GM21717 (cell line): Measurements from ENCODE around the gene TMEM238.
"Not testable (repeated sequence)": the region's sequence is repeated elsewhere in the genome, so short reads cannot be mapped to it uniquely, and the experiment has no call there.

Experiments
- ATAC-seq: cut with Tn5 transposase; IDR thresholded peaks from one replicate; pipeline ENCODE4 v1.9.1; 2021; ENCODE audit warnings: mild to moderate bottlenecking, moderate library complexity; ENCODE audit not compliant: unreplicated experiment

TMEM238 gene

GRCh38 chr19:55402509-55402908, 18.4 kb upstream of the TMEM238 start:
- no peak for ATAC-seq

GRCh38 chr19:55401390-55401789, 17.3 kb upstream of the TMEM238 start:
- ATAC-seq, result not testable (repeated sequence)

GRCh38 chr19:55400281-55401087, 16.4 kb upstream of the TMEM238 start:
- no peak for ATAC-seq

GRCh38 chr19:55398200-55398925, 14.3 kb upstream of the TMEM238 start:
- no peak for ATAC-seq

- no peak for ATAC-seq
Observed at GRCh38 chr19:55392820-55393761, 9.0 kb upstream of the TMEM238 start.

GRCh38 chr19:55391702-55392615, 7.9 kb upstream of the TMEM238 start:
- ATAC-seq, result no peak

GRCh38 chr19:55391191-55391670, 7.1 kb upstream of the TMEM238 start:
- ATAC-seq, result no peak

GRCh38 chr19:55390461-55390880, 6.4 kb upstream of the TMEM238 start:
- no peak for ATAC-seq

GRCh38 chr19:55389386-55390317, 5.6 kb upstream of the TMEM238 start:
- no peak for ATAC-seq

- no peak for ATAC-seq
Observed at GRCh38 chr19:55387736-55388497, 3.8 kb upstream of the TMEM238 start.

GRCh38 chr19:55386493-55386971, 2.4 kb upstream of the TMEM238 start:
- ATAC-seq, result no peak

- ATAC-seq, result peak; percentile 39
Observed at GRCh38 chr19:55385724-55386492, 1.8 kb upstream of the TMEM238 start, which contains the start of gene RPL28. TSS of gene RPL28 (plus strand) at chr19:55385932. CDS start at chr19:55386358, 426 bp downstream.

- peak; percentile 48 for ATAC-seq
Observed at GRCh38 chr19:55384920-55385723, 1.0 kb upstream of the TMEM238 start.

GRCh38 chr19:55383279-55384130, 587 bp downstream of the TMEM238 start:
- no peak for ATAC-seq

GRCh38 chr19:55382522-55383054, 1.5 kb downstream of the TMEM238 start:
- ATAC-seq, result no peak
